GM12874 (cell line): ENCODE data around the gene NRN1L.

Experiments
- CTCF ChIP-seq: IDR thresholded peaks from 2 replicates; pipeline ENCODE4 v1.5.1; 2011; ENCODE audit warnings: low read depth, mild to moderate bottlenecking, control low read depth, low read length, moderate library complexity; ENCODE audit not compliant: insufficient read depth

Gene NRN1L

GRCh38 chr16:67886387-67886786 lies 1.7 kb downstream of the NRN1L start:
- TF ChIP-seq CTCF = no peak

GRCh38 chr16:67888331-67888730 lies 3.6 kb downstream of the NRN1L start:
- no peak for TF ChIP-seq CTCF

- no peak for TF ChIP-seq CTCF
These were observed 7.7 kb downstream of the NRN1L start for GRCh38 chr16:67892375-67892774.

- no peak for TF ChIP-seq CTCF
These were observed 8.4 kb downstream of the NRN1L start, which contains the start of gene PSKH1 for GRCh38 chr16:67892899-67893742. PSKH1 (plus strand) TSS chr16:67893254; CDS start chr16:67908750, 15,496 bp downstream.

- TF ChIP-seq CTCF = no peak
These were observed 9.2 kb downstream of the NRN1L start for GRCh38 chr16:67893743-67894399.

GRCh38 chr16:67897231-67897630 lies 12.5 kb downstream of the NRN1L start:
- no peak for TF ChIP-seq CTCF

- TF ChIP-seq CTCF = no peak
These were observed 17.0 kb downstream of the NRN1L start for GRCh38 chr16:67901734-67902133.
